PC-9 (cell line): Measurements from ENCODE around the gene ATP13A5. TPM values are rescaled to one million over a fixed set of nuclear protein-coding genes. Genes with fewer than 3 reads are reported as not detected.

Experiments used
- BruUV-seq: library from RNA; stranded (reverse); fragments of 400-500 nt; replicated peaks from 2 replicates; lab custom pipeline; 2021; lab: Mats Ljungman, UMichigan
- CTCF ChIA-PET: fragments of 300-600 bp; sonication (Branson Sonifier 250); formaldehyde crosslinking; loops from one replicate; lab custom pipeline; 2022; ENCODE audit warnings: antibody characterized with exemption; lab: Charles Lee
- POLR2A ChIA-PET: fragments of 300-600 bp; sonication (Branson Sonifier 250); formaldehyde crosslinking; loops from one replicate; lab custom pipeline; 2022; ENCODE audit warnings: antibody characterized with exemption; ENCODE audit not compliant: unreplicated experiment; lab: Charles Lee
- DNase-seq, 2 experiments: peaks; one replicate each; pipeline versions ENCODE4 v3.0.0 to v3.0.0-alpha.2; 2015 to 2022; ENCODE audit warnings: mixed read lengths in 1 of 2
- H2AFZ ChIP-seq: fragments of 200-600 bp; sonication (generic); 2 replicates; pipeline ENCODE4 v1.8.1; 2017; ENCODE audit warnings: antibody characterized with exemption
- H3F3A ChIP-seq: fragments of 200-600 bp; sonication (generic); 2 replicates; pipeline ENCODE4 v1.8.1; 2017; ENCODE audit warnings: antibody characterized with exemption, mild to moderate bottlenecking, low read depth; ENCODE audit not compliant: insufficient read depth
- H3K27ac ChIP-seq: fragments of 200-600 bp; sonication (generic); 2 replicates; pipeline ENCODE4 v1.6.1; 2016; ENCODE audit warnings: mixed run types
- H3K27me3 ChIP-seq: fragments of 200-600 bp; sonication (generic); 2 replicates; pipeline ENCODE4 v1.6.1; 2016; ENCODE audit warnings: low read depth, mixed run types; ENCODE audit not compliant: insufficient read depth
- H3K36me3 ChIP-seq: fragments of 200-600 bp; sonication (generic); 2 replicates; pipeline ENCODE4 v1.6.1; 2016; ENCODE audit warnings: low read depth, mixed run types
- H3K4me1 ChIP-seq: fragments of 200-600 bp; sonication (generic); replicated peaks from 2 replicates; pipeline ENCODE4 v1.6.1; 2016; ENCODE audit warnings: mixed run types; ENCODE audit not compliant: insufficient read depth
- H3K4me2 ChIP-seq: fragments of 200-600 bp; sonication (generic); 2 replicates; pipeline ENCODE4 v1.6.1; 2017; ENCODE audit warnings: mixed run types
- H3K4me3 ChIP-seq: fragments of 200-600 bp; sonication (generic); 2 replicates; pipeline ENCODE4 v1.6.1; 2016; ENCODE audit warnings: mixed run types
- H3K79me2 ChIP-seq: fragments of 200-600 bp; sonication (generic); 2 replicates; pipeline ENCODE4 v1.6.1; 2017; ENCODE audit warnings: low read depth, mixed run types
- H3K9me2 ChIP-seq: fragments of 200-600 bp; sonication (generic); 2 replicates; pipeline ENCODE4 v1.8.1; 2017; ENCODE audit warnings: mild to moderate bottlenecking; ENCODE audit not compliant: insufficient read depth
- H3K9me3 ChIP-seq: fragments of 200-600 bp; sonication (generic); 2 replicates; pipeline ENCODE4 v1.8.1; 2016; ENCODE audit warnings: low read depth; ENCODE audit not compliant: insufficient read depth
- H4K20me1 ChIP-seq: fragments of 200-600 bp; sonication (generic); 2 replicates; pipeline ENCODE4 v1.8.1; 2017; ENCODE audit not compliant: insufficient read depth
- EZH2 ChIP-seq: fragments of 200-600 bp; sonication (generic); IDR thresholded peaks from 2 replicates; pipeline ENCODE4 v1.8.0; 2017; ENCODE audit warnings: antibody characterized with exemption, low read depth
- intact Hi-C: fragments of 100-400 bp; cut with micrococcal nuclease; formaldehyde crosslinking; loops from one replicate; pipeline ENCODE4 v1.10.0; 2022; ENCODE audit not compliant: unreplicated experiment
- total RNA-seq: library from RNA; stranded (reverse); gene quantifications from 2 replicates; pipeline ENCODE4 v1.2.3, GENCODE V29; 2021
- TF ChIP-seq, protein P1 (sequence below): fragments of 200-600 bp; sonication (generic); conservative IDR thresholded peaks from 2 replicates; pipeline ENCODE4 v1.6.1; 2017; ENCODE audit warnings: mixed run types, antibody characterized with exemption, mild to moderate bottlenecking, moderate library complexity

ATP13A5 gene
- total RNA-seq, 1 experiment from 2014 or later = not detected

DNA sequence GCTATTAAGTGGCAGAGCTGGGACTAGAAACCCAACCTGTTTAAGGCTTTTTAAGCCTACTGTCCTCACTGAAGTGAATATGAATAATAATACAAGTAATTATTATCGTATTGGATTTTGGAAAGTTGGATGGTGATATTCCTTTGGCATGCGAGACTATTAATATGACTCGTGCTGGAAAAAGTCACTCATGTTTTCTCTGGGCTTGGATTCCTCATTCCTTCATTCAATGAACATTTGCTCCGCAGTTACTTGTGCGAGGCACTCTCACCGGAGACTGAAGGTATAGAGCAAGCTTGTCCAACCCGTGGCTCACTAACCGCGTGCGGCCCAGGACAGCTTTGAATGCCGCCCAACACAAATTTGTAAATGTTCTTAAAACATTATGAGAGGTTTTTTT, 136.8 kb downstream of the ATP13A5 start:
- ChIA-PET CTCF (no interaction called here), POLR2A (no interaction called here)
- Histone ChIP-seq H3K36me3 (no peaks in the 10 kb centered on the region), H3K27me3 (no peaks in the 10 kb centered on the region), H4K20me1 (no peaks in the 10 kb centered on the region), H3K79me2 (no peaks in the 10 kb centered on the region), H3K9me2 (no peaks in the 10 kb centered on the region), H3K4me1 (no peaks in the 10 kb centered on the region), H3K27ac (no peak overlapping the region), H3F3A (no peaks in the 10 kb centered on the region), H3K9me3 (no peaks in the 10 kb centered on the region), H3K4me2 (no peak overlapping the region), H2AFZ (no peak overlapping the region), H3K4me3 (no peak overlapping the region)
- no TSS peak for BruUV-seq
- TF ChIP-seq, protein P1, sequence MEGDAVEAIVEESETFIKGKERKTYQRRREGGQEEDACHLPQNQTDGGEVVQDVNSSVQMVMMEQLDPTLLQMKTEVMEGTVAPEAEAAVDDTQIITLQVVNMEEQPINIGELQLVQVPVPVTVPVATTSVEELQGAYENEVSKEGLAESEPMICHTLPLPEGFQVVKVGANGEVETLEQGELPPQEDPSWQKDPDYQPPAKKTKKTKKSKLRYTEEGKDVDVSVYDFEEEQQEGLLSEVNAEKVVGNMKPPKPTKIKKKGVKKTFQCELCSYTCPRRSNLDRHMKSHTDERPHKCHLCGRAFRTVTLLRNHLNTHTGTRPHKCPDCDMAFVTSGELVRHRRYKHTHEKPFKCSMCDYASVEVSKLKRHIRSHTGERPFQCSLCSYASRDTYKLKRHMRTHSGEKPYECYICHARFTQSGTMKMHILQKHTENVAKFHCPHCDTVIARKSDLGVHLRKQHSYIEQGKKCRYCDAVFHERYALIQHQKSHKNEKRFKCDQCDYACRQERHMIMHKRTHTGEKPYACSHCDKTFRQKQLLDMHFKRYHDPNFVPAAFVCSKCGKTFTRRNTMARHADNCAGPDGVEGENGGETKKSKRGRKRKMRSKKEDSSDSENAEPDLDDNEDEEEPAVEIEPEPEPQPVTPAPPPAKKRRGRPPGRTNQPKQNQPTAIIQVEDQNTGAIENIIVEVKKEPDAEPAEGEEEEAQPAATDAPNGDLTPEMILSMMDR = no peak
- no peak for TF ChIP-seq EZH2
- intact Hi-C loops = no loop called here
- DNase-seq = no peak

DNA sequence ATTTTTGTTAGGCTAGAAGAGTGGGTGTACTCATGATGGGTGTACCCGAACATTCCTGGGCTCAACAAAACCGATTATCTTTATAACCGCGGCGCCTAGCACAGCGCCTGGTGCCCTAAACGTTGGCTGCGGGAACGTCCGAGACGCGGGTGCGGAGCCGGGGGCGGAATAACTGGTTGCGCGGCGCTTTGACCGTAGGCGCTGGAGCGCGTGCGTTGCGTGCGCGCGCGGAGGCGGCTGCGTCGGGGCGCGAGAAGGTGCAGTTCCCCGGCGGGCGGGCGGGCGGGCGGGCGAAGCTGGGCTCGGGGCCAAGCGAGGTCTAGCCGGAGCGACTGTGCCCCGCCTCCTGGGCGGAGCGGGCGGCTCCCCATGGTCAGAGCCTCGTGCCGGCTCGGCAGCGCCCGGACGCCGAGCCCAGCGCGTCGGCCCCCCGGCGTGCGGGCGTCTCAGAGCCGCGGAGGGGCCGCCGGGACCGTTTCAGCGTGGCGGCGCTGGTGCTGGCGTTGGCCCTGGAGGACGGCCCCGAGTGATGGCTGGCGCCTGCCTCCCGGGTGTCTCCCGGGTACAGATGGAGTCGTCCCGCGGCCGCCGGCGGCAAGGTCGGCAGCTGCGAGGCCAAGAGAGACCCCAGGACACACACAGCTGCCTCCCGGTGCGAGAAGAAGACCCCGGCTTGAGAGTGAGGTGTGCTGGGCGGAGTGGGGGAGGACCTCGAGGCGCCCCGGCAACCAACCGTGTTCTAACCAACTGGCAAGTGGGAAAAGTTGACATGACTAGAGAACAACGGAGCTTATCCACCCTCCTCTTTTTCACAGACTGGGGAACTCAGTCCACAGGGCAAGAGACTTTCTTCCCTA, 137.5 kb downstream of the ATP13A5 start, which contains the start of gene PLAAT1:
PLAAT1 (plus strand) TSS at position 373 of the 857 bp plus-strand sequence. CDS start 14,429 bp downstream, outside the sequence.
- H2AFZ ChIP-seq = no peak within 1 kb of the TSS

DNA sequence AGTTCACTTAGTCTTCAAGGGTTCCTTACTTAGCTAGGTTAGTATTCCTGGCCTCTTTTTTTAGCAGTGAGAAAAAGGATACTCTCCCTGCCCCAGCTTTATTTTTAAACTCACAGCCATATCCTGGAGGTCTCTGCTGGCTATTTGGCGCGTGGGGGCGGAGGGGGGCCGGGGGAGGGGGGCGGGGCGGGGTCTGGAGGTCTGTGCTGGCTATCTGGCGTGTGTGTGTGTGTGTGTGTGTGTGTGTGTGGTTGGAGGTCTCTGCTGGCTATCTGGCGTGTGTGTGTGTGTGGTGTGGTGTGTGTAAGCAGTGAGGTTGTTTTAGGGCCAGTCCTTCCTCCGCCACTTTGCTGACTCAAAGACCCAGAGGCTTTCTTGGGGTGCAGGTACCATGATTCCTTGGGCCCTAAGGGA, 138.1 kb downstream of the ATP13A5 start:
- no peak overlapping the region for H2AFZ ChIP-seq
- no peaks in the 10 kb centered on the region for H3K4me1 ChIP-seq
- no peak overlapping the region for H3K27ac ChIP-seq
- no TSS peak for BruUV-seq
- H4K20me1 ChIP-seq = no peaks in the 10 kb centered on the region
- H3F3A ChIP-seq = no peaks in the 10 kb centered on the region
- H3K4me3 ChIP-seq = no peak overlapping the region
- ChIA-PET POLR2A (no interaction called here), CTCF (no interaction called here)
- H3K9me2 ChIP-seq = no peaks in the 10 kb centered on the region
- H3K4me2 ChIP-seq = no peak overlapping the region
- H3K36me3 ChIP-seq = no peaks in the 10 kb centered on the region
- TF ChIP-seq, protein P1 = no peak
- TF ChIP-seq EZH2 = no peak
- intact Hi-C loops = no loop called here
- no peaks in the 10 kb centered on the region for H3K27me3 ChIP-seq
- no peaks in the 10 kb centered on the region for H3K79me2 ChIP-seq
- DNase-seq = no peak
- H3K9me3 ChIP-seq = no peaks in the 10 kb centered on the region

More for the DNA sequence above, 137.5 kb downstream of the ATP13A5 start, which contains the start of gene PLAAT1:
- intact Hi-C loops = no loop called here
- TF ChIP-seq, protein P1 = no peak
- no peak for TF ChIP-seq EZH2
- no peaks in the 10 kb centered on the region for H3K27me3 ChIP-seq
- no TSS peak for BruUV-seq
- H3K4me2 ChIP-seq = no peak within 1 kb of the TSS
- H3K36me3 ChIP-seq = no peaks in the 10 kb centered on the region
- H3K9me2 ChIP-seq = no peaks in the 10 kb centered on the region
- H3K9me3 ChIP-seq = no peaks in the 10 kb centered on the region
- no peak for DNase-seq
- no peaks in the 10 kb centered on the region for H4K20me1 ChIP-seq
- CTCF ChIA-PET = no interaction called here
- no peak within 1 kb of the TSS for H3K4me3 ChIP-seq
- H3F3A ChIP-seq = no peaks in the 10 kb centered on the region
- POLR2A ChIA-PET = no interaction called here
- H3K79me2 ChIP-seq = no peaks in the 10 kb centered on the region
- no peaks in the 10 kb centered on the region for H3K4me1 ChIP-seq
- no peak within 1 kb of the TSS for H3K27ac ChIP-seq
